ENCODE data around the gene SLC26A11.

- no peak for TF ChIP-seq EZH2phosphoT487 (IDR thresholded peaks at IDR 0.05; ENCODE audit: borderline replicate concordance, low read length)
- TF ChIP-seq, protein P1, sequence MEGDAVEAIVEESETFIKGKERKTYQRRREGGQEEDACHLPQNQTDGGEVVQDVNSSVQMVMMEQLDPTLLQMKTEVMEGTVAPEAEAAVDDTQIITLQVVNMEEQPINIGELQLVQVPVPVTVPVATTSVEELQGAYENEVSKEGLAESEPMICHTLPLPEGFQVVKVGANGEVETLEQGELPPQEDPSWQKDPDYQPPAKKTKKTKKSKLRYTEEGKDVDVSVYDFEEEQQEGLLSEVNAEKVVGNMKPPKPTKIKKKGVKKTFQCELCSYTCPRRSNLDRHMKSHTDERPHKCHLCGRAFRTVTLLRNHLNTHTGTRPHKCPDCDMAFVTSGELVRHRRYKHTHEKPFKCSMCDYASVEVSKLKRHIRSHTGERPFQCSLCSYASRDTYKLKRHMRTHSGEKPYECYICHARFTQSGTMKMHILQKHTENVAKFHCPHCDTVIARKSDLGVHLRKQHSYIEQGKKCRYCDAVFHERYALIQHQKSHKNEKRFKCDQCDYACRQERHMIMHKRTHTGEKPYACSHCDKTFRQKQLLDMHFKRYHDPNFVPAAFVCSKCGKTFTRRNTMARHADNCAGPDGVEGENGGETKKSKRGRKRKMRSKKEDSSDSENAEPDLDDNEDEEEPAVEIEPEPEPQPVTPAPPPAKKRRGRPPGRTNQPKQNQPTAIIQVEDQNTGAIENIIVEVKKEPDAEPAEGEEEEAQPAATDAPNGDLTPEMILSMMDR (IDR thresholded peaks at IDR 0.05; ENCODE audit: low read depth, low read length, poor library complexity, severe bottlenecking) = no peak
Observed at GRCh38 chr17:80267391-80267790, 47.2 kb downstream of the SLC26A11 start.

Data from DOHH2 (cell line).